ENCODE data around the gene SRI.

DNA sequence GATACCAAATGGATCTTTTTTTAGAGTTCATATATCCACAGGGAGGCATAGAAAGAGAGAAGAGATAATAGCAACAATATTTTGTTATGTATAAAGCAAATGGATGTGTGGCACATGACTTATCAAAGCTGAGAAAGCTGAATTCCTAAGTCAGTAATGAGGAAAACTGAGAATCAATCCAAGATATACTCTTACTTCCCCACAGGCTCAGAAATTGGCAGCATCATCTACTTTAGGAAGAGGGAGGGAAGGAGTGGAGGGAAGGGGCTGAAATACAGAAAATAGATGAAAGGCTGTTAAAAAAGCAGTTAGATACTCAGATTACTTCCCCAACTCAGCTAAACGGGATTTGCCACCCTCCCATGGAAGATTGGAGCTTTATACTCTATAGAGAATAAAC lies 63.5 kb downstream of the SRI start:
- TF ChIP-seq EZH2phosphoT487 (IDR thresholded peaks at IDR 0.05; ENCODE audit: insufficient read depth, low read depth) (no peak), EZH2 (IDR thresholded peaks at IDR 0.05; ENCODE audit: insufficient read depth, poor library complexity, severe bottlenecking) (no peak)
